Lung (tissue), 12 donors: ENCODE data around the gene ITK. TPM values are rescaled to one million over a fixed set of nuclear protein-coding genes. Genes with fewer than 3 reads are reported as not detected.
"Not testable (repeated sequence)": the region's sequence is repeated elsewhere in the genome, so short reads cannot be mapped to it uniquely, and the experiment has no call there.

Source experiments
- ATAC-seq: fragments of 200-7000 bp; cut with Tn5 transposase; one replicate; pipeline ENCODE4 v1.9.1; 2020; ENCODE audit warnings: moderate number of reproducible peaks; ENCODE audit not compliant: insufficient read depth, low FRiP score
- DNase-seq, 3 donors: peaks; one replicate each; pipeline ENCODE4 v3.0.0-alpha.2; 2013 to 2017
- H3K27ac ChIP-seq, 2 donors: one replicate each; pipeline ENCODE4 v1.5.1; 2013; ENCODE audit warnings: mild to moderate bottlenecking in 2 of 2, moderate library complexity in 2 of 2, control low read depth in 1 of 2, inconsistent platforms in 1 of 2, low read depth in 1 of 2, low read length in 1 of 2
- H3K27me3 ChIP-seq, 3 donors: one replicate each; pipeline ENCODE4 v1.5.1; 2013; ENCODE audit warnings: low read length in 2 of 3; ENCODE audit not compliant: control insufficient read depth in 3 of 3, insufficient read depth in 3 of 3
- H3K36me3 ChIP-seq, 4 donors: one replicate each; pipeline ENCODE4 v1.5.1; 2013; ENCODE audit warnings: low read length in 4 of 4, mild to moderate bottlenecking in 1 of 4, moderate library complexity in 1 of 4; ENCODE audit not compliant: control insufficient read depth in 4 of 4, insufficient read depth in 4 of 4
- H3K4me1 ChIP-seq, 5 donors: one replicate each; pipeline ENCODE4 v1.5.1; 2013; ENCODE audit warnings: low read length in 5 of 5, mild to moderate bottlenecking in 2 of 5, moderate library complexity in 1 of 5; ENCODE audit not compliant: control insufficient read depth in 5 of 5, insufficient read depth in 5 of 5
- H3K4me3 ChIP-seq: one replicate; pipeline ENCODE4 v1.5.1; 2013; ENCODE audit warnings: mild to moderate bottlenecking, control low read depth, moderate library complexity
- H3K9ac ChIP-seq, 2 donors: one replicate each; pipeline ENCODE4 v1.5.1; 2013; ENCODE audit warnings: low read length in 2 of 2, control low read depth in 1 of 2; ENCODE audit not compliant: insufficient read depth in 1 of 2
- H3K9me3 ChIP-seq, 4 donors: one replicate each; pipeline ENCODE4 v1.5.1; 2013; ENCODE audit warnings: low read length in 3 of 4, mild to moderate bottlenecking in 1 of 4, moderate library complexity in 1 of 4; ENCODE audit not compliant: control insufficient read depth in 4 of 4, insufficient read depth in 3 of 4
- WGBS, 2 donors: extraction: QIAGEN DNeasy Blood & Tissue Kit; methylation state at CpG; one replicate each; pipeline ENCODE4 v1.1.7; 2013; 5-methylcytosine and 5-hydroxymethylcytosine counted together
- polyA plus RNA-seq, 2 donors: library from polyadenylated mRNA; stranded (reverse); fragments of 200-250 nt; gene quantifications; one replicate each; pipeline ENCODE4 v1.2.1, GENCODE V29; 2013
- total RNA-seq, 2 donors: library from RNA; depleted of rRNA in 1 of 2; stranded (reverse); fragments of >200 nt in 1 of 2; gene quantifications; one replicate each; pipeline ENCODE4 v1.2.1, GENCODE V29; 2014 to 2021
- TF ChIP-seq, protein P1 (sequence below): IDR thresholded peaks from 2 replicates; pipeline ENCODE4 v1.5.1; 2012; ENCODE audit warnings: mild to moderate bottlenecking; ENCODE audit errors: control extremely low read depth, extremely low read depth
- donor health status: control.
- donor health status: control.
- donor health status: Bipolar disorder and iron deficiency.
- donor health status: healthy.
- donor health status: DM: yes; HTN: yes; CAD: no.

The ITK gene
- total and polyA plus RNA-seq, 4 donors: 0.91 to 3.4 (median 2.8) TPM

DNA sequence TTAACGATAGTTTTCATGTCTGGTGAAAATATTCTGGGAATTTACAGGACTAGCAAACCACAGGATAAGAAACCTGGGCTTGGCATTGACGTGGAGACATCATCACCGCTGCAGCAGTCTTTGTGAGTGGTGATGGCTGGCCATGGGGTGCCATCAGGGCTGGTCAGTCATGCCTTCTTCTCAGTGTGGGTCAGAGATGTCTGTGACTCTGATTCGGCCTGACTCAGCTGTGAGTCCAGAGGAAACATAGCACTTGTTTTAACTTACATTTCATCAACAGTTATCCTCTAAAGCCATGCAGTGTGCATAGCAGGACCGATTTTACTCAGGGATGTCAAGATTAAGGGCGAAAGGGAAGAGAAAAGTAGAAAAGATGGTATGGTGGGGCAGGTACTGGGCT lies 52.1 kb downstream of the ITK start:
- Histone ChIP-seq H3K9me3 (no peaks in the 10 kb centered on the region), H3K27ac (no peak overlapping the region), H3K27me3 (peaks cover 0 to 3% (median 3%) of the 10 kb centered on the region in 3 donors), H3K9ac (no peak overlapping the region), H3K36me3 (no peaks in the 10 kb centered on the region), H3K4me3 (no peak overlapping the region), H3K4me1 (no peaks in the 10 kb centered on the region)
- DNase-seq (no peak), ATAC-seq (no peak)
- TF ChIP-seq, protein P1, sequence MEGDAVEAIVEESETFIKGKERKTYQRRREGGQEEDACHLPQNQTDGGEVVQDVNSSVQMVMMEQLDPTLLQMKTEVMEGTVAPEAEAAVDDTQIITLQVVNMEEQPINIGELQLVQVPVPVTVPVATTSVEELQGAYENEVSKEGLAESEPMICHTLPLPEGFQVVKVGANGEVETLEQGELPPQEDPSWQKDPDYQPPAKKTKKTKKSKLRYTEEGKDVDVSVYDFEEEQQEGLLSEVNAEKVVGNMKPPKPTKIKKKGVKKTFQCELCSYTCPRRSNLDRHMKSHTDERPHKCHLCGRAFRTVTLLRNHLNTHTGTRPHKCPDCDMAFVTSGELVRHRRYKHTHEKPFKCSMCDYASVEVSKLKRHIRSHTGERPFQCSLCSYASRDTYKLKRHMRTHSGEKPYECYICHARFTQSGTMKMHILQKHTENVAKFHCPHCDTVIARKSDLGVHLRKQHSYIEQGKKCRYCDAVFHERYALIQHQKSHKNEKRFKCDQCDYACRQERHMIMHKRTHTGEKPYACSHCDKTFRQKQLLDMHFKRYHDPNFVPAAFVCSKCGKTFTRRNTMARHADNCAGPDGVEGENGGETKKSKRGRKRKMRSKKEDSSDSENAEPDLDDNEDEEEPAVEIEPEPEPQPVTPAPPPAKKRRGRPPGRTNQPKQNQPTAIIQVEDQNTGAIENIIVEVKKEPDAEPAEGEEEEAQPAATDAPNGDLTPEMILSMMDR: no peak
- WGBS, 2 donors: 68 to 73% methylated on average over 6 of the region's 6 CpGs

GRCh38 chr5:157233515-157233914 lies 52.9 kb downstream of the ITK start:
- Histone ChIP-seq H3K9ac (no peak overlapping the region), H3K36me3 (no peaks in the 10 kb centered on the region), H3K27me3 (peaks cover 0 to 3% (median 3%) of the 10 kb centered on the region in 3 donors), H3K27ac (no peak overlapping the region), H3K4me3 (no peak overlapping the region), H3K4me1 (no peaks in the 10 kb centered on the region), H3K9me3 (no peaks in the 10 kb centered on the region)
- ATAC-seq (no peak), DNase-seq (no peak)
- TF ChIP-seq, protein P1: no peak
- WGBS, 2 donors: 83 to 90% methylated on average over 3 of the region's 3 CpGs

GRCh38 chr5:157236423-157236822 lies 55.8 kb downstream of the ITK start:
- Histone ChIP-seq H3K27ac (no peak overlapping the region), H3K36me3 (no peaks in the 10 kb centered on the region), H3K9me3 (no peaks in the 10 kb centered on the region), H3K4me3 (no peak overlapping the region), H3K9ac (no peak overlapping the region), H3K4me1 (no peaks in the 10 kb centered on the region), H3K27me3 (peaks cover 0 to 3% (median 0%) of the 10 kb centered on the region in 3 donors)
- TF ChIP-seq, protein P1: no peak
- DNase-seq (no peak), ATAC-seq (no peak)
- WGBS, 2 donors: 84 to 94% methylated on average over 3 of the region's 3 CpGs

GRCh38 chr5:157241483-157241882 lies 60.8 kb downstream of the ITK start:
- H3K27me3 ChIP-seq: no peaks in the 10 kb centered on the region
- TF ChIP-seq, protein P1: no peak
- no peak overlapping the region for H3K4me3 ChIP-seq
- DNase-seq (no peak), ATAC-seq (no peak)
- no peaks in the 10 kb centered on the region for H3K4me1 ChIP-seq
- 90 to 97% methylated on average over 4 of the region's 4 CpGs for WGBS, 2 donors
- no peak overlapping the region for H3K9ac ChIP-seq
- no peak overlapping the region for H3K27ac ChIP-seq
- H3K9me3 ChIP-seq: no peaks in the 10 kb centered on the region
- H3K36me3 ChIP-seq: no peaks in the 10 kb centered on the region

GRCh38 chr5:157244704-157245103 lies 64.1 kb downstream of the ITK start:
- not testable (repeated sequence) for H3K9ac ChIP-seq, H3K9me3 ChIP-seq, H3K27ac ChIP-seq, DNase-seq, ATAC-seq, H3K27me3 ChIP-seq, H3K4me3 ChIP-seq, H3K4me1 ChIP-seq, H3K36me3 ChIP-seq
- 72 to 81% methylated on average over 7 of the region's 7 CpGs for WGBS, 2 donors
